IPS DF 6.9 (cell line): ENCODE measurements around the gene TBC1D22A.

Experiments
- DNase-seq: peaks from one replicate; pipeline ENCODE4 v3.0.0-alpha.2; 2013; ENCODE audit warnings: low read depth, low spot score
- H3K27ac ChIP-seq: one replicate; pipeline ENCODE4 v1.5.1; 2013; ENCODE audit warnings: low read length, control low read depth
- H3K27me3 ChIP-seq: 2 replicates; pipeline ENCODE4 v1.6.1; 2013; ENCODE audit warnings: mild to moderate bottlenecking, low read length; ENCODE audit not compliant: control insufficient read depth, insufficient read depth
- H3K36me3 ChIP-seq: 2 replicates; pipeline ENCODE4 v1.6.1; 2013; ENCODE audit warnings: low read length; ENCODE audit not compliant: control insufficient read depth, insufficient read depth
- H3K4me1 ChIP-seq: 2 replicates; pipeline ENCODE4 v1.6.1; 2013; ENCODE audit warnings: low read length; ENCODE audit not compliant: control insufficient read depth, insufficient read depth
- H3K4me3 ChIP-seq: 2 replicates; pipeline ENCODE4 v1.5.1; 2013; ENCODE audit warnings: mild to moderate bottlenecking, low read length
- H3K9me3 ChIP-seq: 2 replicates; pipeline ENCODE4 v1.6.1; 2013; ENCODE audit warnings: low read length, inconsistent platforms; ENCODE audit not compliant: control insufficient read depth, insufficient read depth
- WGBS: extraction: QIAGEN DNeasy Blood & Tissue Kit; methylation state at CpG from one replicate; pipeline ENCODE4 v1.1.7; 2013; ENCODE audit warnings: mixed read lengths, missing lambda C conversion rate; ENCODE audit not compliant: insufficient read length, insufficient coverage; 5-methylcytosine and 5-hydroxymethylcytosine counted together

The TBC1D22A gene

GRCh38 chr22:47008208-47008885 is 245.9 kb downstream of the TBC1D22A start:
- Histone ChIP-seq H3K27me3 (no peaks in the 10 kb centered on the region), H3K4me1 (no peaks in the 10 kb centered on the region), H3K9me3 (no peaks in the 10 kb centered on the region), H3K36me3 (no peaks in the 10 kb centered on the region), H3K27ac (no peak overlapping the region), H3K4me3 (no peak overlapping the region)
- DNase-seq: no peak
- no CpG with 5 or more reads among the region's 5 CpGs for WGBS

GRCh38 chr22:47009304-47010101 is 247.1 kb downstream of the TBC1D22A start:
- H3K4me1 ChIP-seq: no peaks in the 10 kb centered on the region
- no peak overlapping the region for H3K27ac ChIP-seq
- WGBS: 100% methylated on average over 2 of the region's 8 CpGs
- no peaks in the 10 kb centered on the region for H3K36me3 ChIP-seq
- DNase-seq: no peak
- H3K9me3 ChIP-seq: no peaks in the 10 kb centered on the region
- H3K4me3 ChIP-seq: no peak overlapping the region
- H3K27me3 ChIP-seq: no peaks in the 10 kb centered on the region

- Histone ChIP-seq H3K27me3 (no peaks in the 10 kb centered on the region), H3K36me3 (no peaks in the 10 kb centered on the region), H3K4me3 (no peak overlapping the region), H3K9me3 (no peaks in the 10 kb centered on the region), H3K4me1 (no peaks in the 10 kb centered on the region), H3K27ac (no peak overlapping the region)
- no CpG with 5 or more reads among the region's 10 CpGs for WGBS
- DNase-seq: no peak
Measured at GRCh38 chr22:47010211-47010610, 247.8 kb downstream of the TBC1D22A start.

GRCh38 chr22:47011131-47011858 is 248.8 kb downstream of the TBC1D22A start:
- no peak overlapping the region for H3K4me3 ChIP-seq
- H3K36me3 ChIP-seq: no peaks in the 10 kb centered on the region
- DNase-seq: no peak
- H3K27me3 ChIP-seq: no peaks in the 10 kb centered on the region
- H3K9me3 ChIP-seq: no peaks in the 10 kb centered on the region
- no CpG with 5 or more reads among the region's 12 CpGs for WGBS
- no peak overlapping the region for H3K27ac ChIP-seq
- H3K4me1 ChIP-seq: no peaks in the 10 kb centered on the region

- no peaks in the 10 kb centered on the region for H3K27me3 ChIP-seq
- DNase-seq: no peak
- no peak overlapping the region for H3K4me3 ChIP-seq
- no peak overlapping the region for H3K27ac ChIP-seq
- no peaks in the 10 kb centered on the region for H3K4me1 ChIP-seq
- no peaks in the 10 kb centered on the region for H3K9me3 ChIP-seq
- WGBS: no CpG with 5 or more reads among the region's 8 CpGs
- H3K36me3 ChIP-seq: no peaks in the 10 kb centered on the region
Measured at GRCh38 chr22:47011859-47012258, 249.4 kb downstream of the TBC1D22A start.

GRCh38 chr22:47012589-47013370 is 250.3 kb downstream of the TBC1D22A start:
- no peak for DNase-seq
- no CpG with 5 or more reads among the region's 20 CpGs for WGBS
- Histone ChIP-seq H3K4me1 (no peaks in the 10 kb centered on the region), H3K27me3 (no peaks in the 10 kb centered on the region), H3K36me3 (no peaks in the 10 kb centered on the region), H3K27ac (no peak overlapping the region), H3K4me3 (no peak overlapping the region), H3K9me3 (no peaks in the 10 kb centered on the region)

- Histone ChIP-seq H3K36me3 (no peaks in the 10 kb centered on the region), H3K4me3 (no peak overlapping the region), H3K4me1 (no peaks in the 10 kb centered on the region), H3K27ac (no peak overlapping the region), H3K9me3 (no peaks in the 10 kb centered on the region), H3K27me3 (no peaks in the 10 kb centered on the region)
- no peak for DNase-seq
- WGBS: no CpG with 5 or more reads among the region's 23 CpGs
Measured at GRCh38 chr22:47013861-47014635, 251.6 kb downstream of the TBC1D22A start.

GRCh38 chr22:47014636-47015345 is 252.3 kb downstream of the TBC1D22A start:
- no peaks in the 10 kb centered on the region for H3K4me1 ChIP-seq
- H3K27me3 ChIP-seq: no peaks in the 10 kb centered on the region

GRCh38 chr22:47015589-47016178 is 253.2 kb downstream of the TBC1D22A start:
- Histone ChIP-seq H3K27ac (no peak overlapping the region), H3K4me3 (no peak overlapping the region), H3K36me3 (no peaks in the 10 kb centered on the region), H3K9me3 (no peaks in the 10 kb centered on the region), H3K4me1 (no peaks in the 10 kb centered on the region), H3K27me3 (no peaks in the 10 kb centered on the region)
- no peak for DNase-seq
- WGBS: no CpG with 5 or more reads among the region's 16 CpGs

More at GRCh38 chr22:47014636-47015345, 252.3 kb downstream of the TBC1D22A start:
- no peak overlapping the region for H3K27ac ChIP-seq
- WGBS: no CpG with 5 or more reads among the region's 21 CpGs
- no peak for DNase-seq
- no peak overlapping the region for H3K4me3 ChIP-seq
- no peaks in the 10 kb centered on the region for H3K9me3 ChIP-seq
- no peaks in the 10 kb centered on the region for H3K36me3 ChIP-seq
